A549 treated with CpdA at 1 μM for 4 hours (cell line): ENCODE data around the gene AK2. TPM values are rescaled to one million over a fixed set of nuclear protein-coding genes. Genes with fewer than 3 reads are reported as not detected.

ENCODE experiments used
- total RNA-seq: library from RNA; stranded (reverse); fragments of 200-300 nt; extraction: Qiagen RNA extraction; gene quantifications from 5 replicates; pipeline ENCODE4 v1.2.3, GENCODE V29; 2022; ENCODE audit warnings: low read depth

AK2 gene
- total RNA-seq = 141 to 178 TPM (median 155 TPM) in 5 replicates

GRCh38 chr1:33036526-33037503 is at the start of gene AK2:
Gene AK2 (minus strand): TSS chr1:33036883. CDS start chr1:33036828, 55 bp downstream.

GRCh38 chr1:33080885-33081553 is 44.3 kb upstream of the AK2 start, which contains the start of gene AZIN2:
Gene AZIN2 (plus strand): TSS chr1:33081153. CDS start chr1:33082250, 1,097 bp downstream.

DNA sequence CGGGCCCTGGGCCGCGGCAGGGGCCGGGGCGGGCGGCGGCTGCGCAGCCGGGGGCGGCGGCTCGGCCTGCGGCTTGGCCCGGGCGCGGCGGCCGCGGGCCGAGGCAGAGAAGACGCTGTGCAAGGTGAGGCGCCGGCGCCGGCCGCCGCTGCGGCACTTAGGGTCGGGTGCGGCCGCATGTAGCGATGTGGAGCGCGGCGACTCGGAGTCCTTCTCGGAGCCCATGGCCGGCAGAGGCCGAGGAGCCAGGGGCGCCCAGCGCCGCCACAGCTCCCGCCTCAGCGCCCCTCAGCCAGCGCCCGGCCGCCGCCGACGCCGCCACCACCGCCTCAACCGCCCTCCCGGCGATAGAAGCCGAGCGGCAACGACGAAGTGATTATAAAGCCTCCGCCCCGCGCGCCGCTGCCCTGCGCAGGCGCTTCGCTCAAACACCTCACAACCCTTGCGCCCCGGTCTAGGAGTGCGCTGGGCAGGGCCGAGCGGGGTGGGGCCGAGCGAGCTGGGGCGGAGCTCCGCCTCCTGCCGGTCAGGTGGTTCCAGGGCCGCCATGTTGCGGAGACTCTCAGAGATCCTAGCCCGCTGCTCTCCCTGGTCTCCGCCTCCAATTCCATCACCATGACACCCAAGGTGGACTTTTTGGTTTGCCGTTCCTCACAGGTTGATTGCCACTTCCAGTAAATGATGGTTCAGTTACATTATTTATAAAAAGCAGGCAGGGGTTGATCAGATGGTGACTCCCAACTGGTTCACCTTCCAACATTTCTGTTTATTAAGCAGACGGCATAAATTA is 72.0 kb downstream of the AK2 start, which contains the start of gene RNF19B:
Gene RNF19B (minus strand): TSS at position 349 of the 790 bp plus-strand sequence. CDS start 124 bp downstream, at position 225.

Other genes starting within 250 kb of the AK2 start
- gene YARS1, start 219.5 kb downstream of the AK2 start, total RNA-seq = 67.1 to 102 TPM (median 75.5 TPM) in 5 replicates
- 14.1 to 15.8 TPM (median 15.2 TPM) in 5 replicates for gene S100PBP, start 219.2 kb downstream of the AK2 start, total RNA-seq
- gene FNDC5, start 166.0 kb downstream of the AK2 start, total RNA-seq = 0.47 to 0.71 TPM (median 0.54 TPM) in 5 replicates
- gene HPCA, start 150.4 kb downstream of the AK2 start, total RNA-seq = 0.22 to 0.51 TPM (median 0.28 TPM) in 5 replicates
- 24.1 to 45.7 TPM (median 44.5 TPM) in 5 replicates for gene TMEM54, start 135.5 kb downstream of the AK2 start, total RNA-seq
- gene RNF19B, start 72.1 kb downstream of the AK2 start, total RNA-seq = 22.4 to 25.0 TPM (median 23.7 TPM) in 5 replicates
- gene AZIN2, start 44.3 kb upstream of the AK2 start, total RNA-seq = 0.84 to 2.2 TPM (median 1.3 TPM) in 5 replicates
- gene TRIM62, start 145.2 kb upstream of the AK2 start, total RNA-seq = 2.0 to 2.3 TPM (median 2.1 TPM) in 5 replicates
- 8.5 to 11.4 TPM (median 10.7 TPM) in 5 replicates for gene ZNF362, start 219.6 kb upstream of the AK2 start, total RNA-seq